Adrenal gland (tissue), 5 donors: ENCODE data around the gene LAMC2.

Experiments
- POLR2A ChIP-seq, 2 donors: fragments of 450-650 bp; IDR thresholded peaks; one replicate each; pipeline ENCODE4 v1.6.1; 2017; ENCODE audit warnings: antibody characterized with exemption in 2 of 2, mild to moderate bottlenecking in 2 of 2, moderate library complexity in 1 of 2
- TF ChIP-seq, protein P1 (sequence below), 6 experiments: fragments of 450-650 bp in 4 of 6; fragments of 200-600 bp in 2 of 6; sonication (generic) in 1 of 6; IDR thresholded peaks; 1 replicate in 5 of 6; 2 replicates in 1 of 6; pipeline versions ENCODE4 v1.5.1 to v1.8.0; 2016 to 2021; ENCODE audit warnings: antibody characterized with exemption in 6 of 6, mild to moderate bottlenecking in 2 of 6, moderate library complexity in 1 of 6
- donor health status: DM: no; HTN: no; CAD: no.

DNA sequence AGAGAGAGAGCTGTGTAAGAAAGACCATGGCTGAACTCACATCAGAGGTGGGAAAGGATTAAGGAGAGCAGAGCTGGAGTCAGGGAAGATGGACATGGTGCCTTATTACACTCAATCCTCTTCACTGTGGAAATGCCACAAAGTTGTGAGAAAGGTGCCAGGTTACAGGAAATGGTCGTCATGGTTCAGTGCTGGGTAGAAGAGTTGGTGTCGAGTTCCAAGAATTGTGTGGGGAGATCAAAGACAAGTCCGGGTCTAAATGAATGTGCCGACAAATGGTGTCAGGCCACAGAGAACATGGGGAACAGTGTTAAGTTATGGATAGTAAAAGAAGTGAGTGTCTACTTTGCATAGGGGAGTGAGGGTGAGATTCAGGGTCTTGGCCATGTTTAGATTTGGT lies 40.9 kb downstream of the LAMC2 start:
- TF ChIP-seq, protein P1, sequence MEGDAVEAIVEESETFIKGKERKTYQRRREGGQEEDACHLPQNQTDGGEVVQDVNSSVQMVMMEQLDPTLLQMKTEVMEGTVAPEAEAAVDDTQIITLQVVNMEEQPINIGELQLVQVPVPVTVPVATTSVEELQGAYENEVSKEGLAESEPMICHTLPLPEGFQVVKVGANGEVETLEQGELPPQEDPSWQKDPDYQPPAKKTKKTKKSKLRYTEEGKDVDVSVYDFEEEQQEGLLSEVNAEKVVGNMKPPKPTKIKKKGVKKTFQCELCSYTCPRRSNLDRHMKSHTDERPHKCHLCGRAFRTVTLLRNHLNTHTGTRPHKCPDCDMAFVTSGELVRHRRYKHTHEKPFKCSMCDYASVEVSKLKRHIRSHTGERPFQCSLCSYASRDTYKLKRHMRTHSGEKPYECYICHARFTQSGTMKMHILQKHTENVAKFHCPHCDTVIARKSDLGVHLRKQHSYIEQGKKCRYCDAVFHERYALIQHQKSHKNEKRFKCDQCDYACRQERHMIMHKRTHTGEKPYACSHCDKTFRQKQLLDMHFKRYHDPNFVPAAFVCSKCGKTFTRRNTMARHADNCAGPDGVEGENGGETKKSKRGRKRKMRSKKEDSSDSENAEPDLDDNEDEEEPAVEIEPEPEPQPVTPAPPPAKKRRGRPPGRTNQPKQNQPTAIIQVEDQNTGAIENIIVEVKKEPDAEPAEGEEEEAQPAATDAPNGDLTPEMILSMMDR (IDR thresholded peaks at IDR 0.05) = no peak
- TF ChIP-seq POLR2A (IDR thresholded peaks at IDR 0.05) = no peak
